Muscle of arm (tissue), 12 donors: ENCODE results near the gene UBL7. TPM values are rescaled to one million over a fixed set of nuclear protein-coding genes. Genes with fewer than 3 reads are reported as not detected.

Experiments used
- DNase-seq: peaks from one replicate; pipeline ENCODE4 v3.0.0-alpha.2; 2013
- polyA plus RNA-seq, 12 donors: library from polyadenylated mRNA; unstranded; fragments of 120-200 nt; gene quantifications; one replicate each; pipeline ENCODE4 v1.2.1, GENCODE V29; 2013; ENCODE audit not compliant: insufficient read length in 12 of 12

Gene UBL7
- polyA plus RNA-seq, 12 donors, result 24.7 to 45.8 (median 32.4) TPM; not detected in 1

DNA sequence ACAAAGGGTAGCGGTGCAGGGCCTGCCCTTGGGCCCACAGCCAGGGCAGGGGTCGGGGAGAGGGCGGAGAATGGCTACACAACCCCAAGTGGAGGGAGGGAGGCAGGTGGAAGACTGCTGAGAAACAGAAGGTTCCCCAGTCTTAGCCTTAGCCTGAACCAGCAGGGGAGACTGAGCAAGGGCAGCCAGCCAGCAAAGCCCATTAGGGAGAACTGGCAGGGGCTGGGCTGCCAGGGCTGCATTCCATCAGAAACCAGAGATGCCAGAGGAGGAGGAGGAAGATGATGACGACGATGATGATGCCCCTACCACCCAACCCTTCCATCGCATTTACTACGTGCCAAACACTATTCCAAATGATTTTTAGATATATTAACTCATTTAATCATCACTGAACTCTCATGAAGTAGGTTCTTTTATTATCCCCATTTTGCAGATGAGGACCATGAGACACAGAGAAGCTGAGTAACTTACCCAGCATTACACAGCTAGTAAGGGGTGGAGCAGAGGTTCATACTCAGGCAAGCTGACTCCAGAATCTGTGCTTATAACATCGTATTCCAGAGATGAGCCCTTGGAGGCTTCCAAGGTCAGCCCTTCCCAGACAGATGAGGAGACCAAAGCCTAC is 35.9 kb downstream of the UBL7 start:
- no peak for DNase-seq

DNA sequence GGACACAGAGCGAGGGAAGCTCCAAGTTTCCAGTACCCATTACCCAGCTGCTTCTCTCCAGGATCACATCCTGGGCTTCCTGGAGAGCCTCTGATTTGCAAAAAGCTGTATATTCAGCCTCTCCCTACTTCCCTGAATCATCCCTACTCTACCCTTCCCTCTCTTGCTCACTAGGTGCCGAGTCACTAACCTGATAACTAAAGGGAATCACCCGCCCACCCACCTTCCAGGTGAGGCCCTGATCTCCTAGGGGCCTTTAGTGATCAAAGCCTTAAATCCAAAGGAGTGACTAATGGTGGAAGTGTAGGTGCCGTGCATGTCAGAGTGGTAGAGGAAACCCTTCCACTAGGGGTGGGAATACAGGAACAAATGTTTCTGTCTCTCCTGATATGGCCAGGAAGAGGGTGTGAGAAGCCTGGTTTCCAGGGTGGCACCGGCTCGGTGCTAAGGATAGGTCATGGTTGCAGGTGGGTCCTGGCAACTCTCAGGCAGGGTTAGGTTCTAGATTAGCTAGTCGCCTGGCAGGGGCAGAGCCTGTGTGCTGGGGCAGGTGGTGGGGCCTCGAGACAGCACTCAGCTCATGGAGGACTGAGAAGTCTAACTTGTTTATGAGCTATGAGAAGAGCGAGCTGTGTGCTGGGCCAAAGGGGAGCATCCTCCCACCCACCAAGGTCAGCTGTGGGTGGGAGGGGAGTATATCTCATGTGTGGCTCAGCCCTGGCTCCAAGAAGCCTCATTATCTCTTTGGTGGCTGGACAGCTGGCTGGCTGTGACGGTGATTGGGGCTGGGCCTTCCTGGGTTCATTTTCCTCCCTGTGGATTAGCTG is 37.3 kb downstream of the UBL7 start:
- DNase-seq, result no peak

DNA sequence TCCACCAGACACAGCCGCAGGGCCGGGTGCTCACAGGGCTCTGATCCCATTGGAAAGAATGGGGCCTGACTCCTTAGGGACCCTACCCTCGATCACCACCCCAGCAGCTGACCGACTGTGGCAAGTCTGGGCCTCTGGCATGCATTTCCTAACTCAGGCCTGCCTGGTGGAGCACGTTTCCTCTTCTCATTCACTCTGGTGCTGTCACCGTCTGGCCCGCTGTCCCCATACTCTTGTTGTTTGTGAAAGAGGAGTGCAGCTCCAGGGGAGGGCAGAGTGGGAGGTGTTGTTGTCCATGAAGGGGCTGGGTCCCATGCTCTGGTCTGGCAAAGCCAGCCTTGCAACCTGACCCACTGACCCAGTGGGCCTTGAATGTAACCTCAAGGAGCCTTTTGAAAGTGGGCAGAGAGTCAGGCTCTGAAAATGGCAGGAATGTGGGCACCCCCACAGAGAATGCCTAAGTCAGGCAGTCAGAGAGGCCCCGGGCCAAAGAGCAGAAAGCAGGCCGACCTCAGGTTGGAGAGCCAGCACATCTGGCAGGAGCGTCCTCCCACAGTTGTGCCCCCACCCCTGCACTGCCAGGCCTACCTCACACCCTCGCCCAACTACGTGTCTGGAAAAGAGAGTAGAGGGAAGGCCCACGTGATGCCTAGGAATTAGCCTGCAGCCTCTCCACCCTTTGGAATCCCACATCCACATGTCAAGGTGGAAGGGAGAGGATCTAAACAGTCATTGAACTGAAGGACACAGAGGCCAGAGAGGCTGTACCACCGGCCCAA is 38.1 kb downstream of the UBL7 start:
- no peak for DNase-seq

DNA sequence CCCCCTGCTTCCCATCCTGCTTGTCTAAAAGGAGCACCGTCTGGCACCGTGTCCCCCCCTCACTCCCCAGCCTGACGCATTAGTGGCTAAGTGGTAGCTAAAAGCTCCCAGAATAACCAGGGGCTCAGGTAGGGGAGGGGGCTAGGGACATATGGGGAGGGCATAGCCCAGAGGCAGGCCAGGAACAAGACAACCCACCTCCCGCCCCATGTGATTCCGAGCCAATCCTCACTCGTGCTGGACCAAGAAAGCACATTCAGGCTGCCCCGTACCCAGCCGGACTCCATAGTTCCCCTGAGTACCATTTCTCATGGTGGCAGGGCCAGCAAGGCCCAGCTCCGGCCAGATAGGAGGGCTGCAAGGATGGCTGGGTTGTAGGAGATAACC is 38.7 kb downstream of the UBL7 start:
- DNase-seq, result no peak

DNA sequence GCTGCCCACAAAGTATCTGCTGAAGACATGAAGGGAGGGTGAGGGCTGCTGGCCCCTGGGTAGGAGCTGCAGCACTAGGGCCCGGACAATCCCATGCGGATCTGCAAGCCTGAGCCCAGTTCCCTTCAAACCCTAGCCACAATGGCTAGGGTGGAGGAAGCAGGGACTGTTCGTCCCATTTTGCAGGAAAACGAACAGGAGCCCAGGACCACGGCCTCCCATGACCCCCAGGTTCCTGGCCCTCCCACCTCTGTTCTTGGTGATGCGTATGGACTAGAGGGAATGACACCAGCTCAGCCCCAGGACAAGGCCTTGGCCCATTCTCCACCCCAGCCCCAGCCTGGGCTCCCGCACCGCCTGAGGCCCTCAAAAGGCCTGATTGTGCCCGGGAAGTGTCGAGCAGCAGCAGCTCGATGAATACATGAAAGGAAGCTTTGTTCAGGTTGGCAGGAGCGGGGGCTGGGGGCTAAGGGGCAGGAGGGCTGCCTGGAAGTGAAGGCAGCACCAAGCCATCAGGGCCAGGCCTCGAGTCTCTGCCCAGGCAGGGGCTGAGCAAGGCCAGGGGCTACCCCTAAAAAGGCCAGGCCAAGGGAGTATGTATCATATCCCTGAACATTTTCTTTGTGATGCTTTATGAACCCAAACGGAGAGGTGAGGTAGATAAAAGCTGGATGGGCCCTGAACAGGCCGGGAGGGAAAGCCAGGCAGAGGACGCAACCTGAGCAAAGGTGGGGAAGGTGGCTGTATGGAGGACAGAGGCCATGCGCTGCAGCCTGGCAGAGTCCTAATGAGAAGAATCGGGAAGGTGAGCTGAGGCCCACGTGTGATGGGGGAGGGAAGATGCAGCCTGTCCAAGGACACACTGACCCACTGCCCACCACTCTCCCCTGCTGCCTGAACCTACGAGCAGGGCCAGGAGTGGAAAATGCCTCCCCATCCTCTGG is 39.4 kb downstream of the UBL7 start:
- no peak for DNase-seq

DNA sequence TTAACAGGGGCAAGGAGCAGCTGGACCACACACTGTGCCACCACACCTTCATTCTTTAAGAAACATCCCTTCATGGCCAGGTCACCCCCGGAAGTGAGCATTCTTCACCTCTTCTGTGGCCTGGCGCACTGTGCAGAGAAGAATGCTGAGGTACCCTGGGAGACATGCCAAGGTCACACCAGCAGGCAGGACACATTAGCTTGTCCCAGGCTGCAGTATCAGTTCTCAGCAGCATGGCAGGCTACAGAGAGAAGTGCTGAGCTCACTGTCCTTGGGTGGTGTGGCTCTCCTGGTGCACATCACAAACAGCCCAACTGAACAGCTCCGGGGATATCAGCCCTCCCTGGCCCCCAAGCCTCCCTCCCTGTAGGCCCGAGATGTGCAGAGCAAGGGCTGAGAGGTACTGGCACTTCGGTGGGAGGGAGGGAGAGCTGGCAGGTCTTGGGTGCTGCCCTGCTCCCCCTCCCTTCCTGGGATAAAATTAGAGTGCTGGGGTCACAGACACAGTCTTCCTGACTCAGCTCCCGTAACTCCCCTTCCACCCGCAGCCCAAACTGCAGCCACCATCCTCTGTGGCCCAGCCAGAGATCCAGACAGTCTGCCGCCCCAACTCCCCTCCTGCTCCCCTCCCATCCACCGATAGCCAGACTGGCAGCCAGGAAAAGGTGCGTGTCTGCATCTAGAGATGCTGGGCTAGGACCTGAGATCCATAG is 40.6 kb downstream of the UBL7 start:
- no peak for DNase-seq

DNA sequence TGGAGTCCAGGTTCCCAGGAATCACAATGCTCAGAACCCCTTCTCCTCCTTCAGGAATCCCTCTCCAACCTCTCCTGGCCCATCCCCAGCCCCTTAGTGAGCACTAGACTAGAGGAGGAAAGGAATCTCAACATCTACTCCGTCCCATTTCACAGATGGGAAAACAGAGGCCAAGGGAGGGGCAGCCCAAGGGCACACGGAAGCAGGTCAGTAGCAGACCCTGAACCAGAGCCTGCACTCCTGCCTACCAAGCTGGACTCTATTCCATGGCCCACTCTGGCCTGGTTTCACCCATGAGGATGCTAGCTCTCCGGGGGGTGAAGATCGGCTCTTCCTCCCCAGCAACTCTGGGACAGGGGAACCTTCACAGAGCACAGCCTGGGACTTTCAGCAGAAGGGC is 41.5 kb downstream of the UBL7 start:
- DNase-seq, result no peak

DNA sequence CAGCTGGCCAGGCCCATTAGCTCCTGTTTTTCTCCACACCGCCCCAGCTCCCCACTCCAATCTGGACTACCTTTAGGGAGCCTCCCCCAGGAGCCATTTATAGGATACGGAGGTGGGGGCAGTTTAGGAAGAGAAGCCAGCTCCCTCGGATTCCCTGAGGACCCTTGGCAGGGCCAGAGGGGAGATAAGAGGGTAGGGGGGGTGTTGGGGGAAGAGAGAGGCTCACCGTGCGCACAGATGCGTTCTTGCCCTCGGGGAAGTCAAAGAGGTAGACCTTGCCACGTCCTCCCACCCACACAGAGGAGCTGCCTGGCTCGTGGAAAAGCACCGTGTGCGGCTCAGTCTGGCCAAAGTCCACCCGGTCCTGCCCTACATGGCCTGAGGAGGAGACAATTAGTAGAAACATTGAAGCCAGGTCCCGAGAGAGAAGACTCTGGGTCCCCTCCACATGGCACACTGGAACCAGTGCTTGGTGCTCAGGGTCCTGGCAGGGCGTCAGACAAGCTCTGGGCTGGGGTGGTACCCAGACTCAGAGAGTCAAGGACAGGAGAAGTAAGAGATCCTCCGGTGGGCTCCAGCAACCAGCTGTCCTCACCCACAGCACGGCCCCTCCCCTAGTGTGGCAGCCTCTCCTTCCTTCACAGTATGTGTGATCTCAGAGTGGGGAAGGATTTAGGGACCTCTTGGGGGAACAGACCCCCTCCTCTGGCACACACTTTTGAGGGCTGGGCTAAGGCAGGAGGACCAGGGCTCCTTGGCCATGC is 42.2 kb downstream of the UBL7 start:
- no peak for DNase-seq

DNA sequence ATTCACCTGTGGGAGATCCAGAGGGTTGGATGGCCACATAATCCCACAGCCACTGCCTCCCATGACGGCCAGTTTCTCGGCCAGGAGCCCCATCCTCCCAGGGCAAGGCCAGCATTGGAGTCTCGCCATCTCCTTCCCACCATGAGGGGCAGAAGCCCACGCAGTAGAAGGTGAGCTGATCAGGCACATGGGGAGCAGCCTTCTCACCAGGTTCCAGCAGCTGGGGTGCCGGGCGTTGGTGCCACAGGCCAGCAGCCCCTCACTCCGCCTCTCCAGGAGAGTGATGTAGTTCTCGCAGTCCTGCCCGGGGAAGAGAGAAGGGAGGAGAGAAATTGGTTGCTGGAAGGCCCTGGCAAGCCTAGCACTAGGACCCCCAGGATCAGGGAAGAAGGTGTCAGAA is 43.3 kb downstream of the UBL7 start:
- no peak for DNase-seq

DNA sequence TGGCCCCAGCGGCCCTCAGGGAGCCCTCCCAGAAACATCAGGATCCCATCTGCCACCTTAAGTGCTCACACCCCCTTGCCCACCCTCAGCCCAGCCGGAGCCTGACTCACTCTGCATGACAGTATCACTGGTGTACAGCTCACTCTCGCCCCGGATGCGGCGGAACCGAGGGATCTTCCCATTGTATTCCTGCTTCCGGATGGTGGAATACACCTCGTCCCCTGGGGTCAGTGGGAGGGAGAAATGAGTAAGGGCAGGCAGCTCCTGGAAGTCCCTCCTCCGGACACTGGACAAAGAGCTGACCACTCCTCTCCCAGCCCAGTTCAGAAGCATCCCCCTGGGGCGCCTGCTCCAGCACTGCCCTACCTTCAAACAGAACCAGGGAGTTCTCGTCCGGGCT is 43.7 kb downstream of the UBL7 start:
- DNase-seq, result peak; percentile 44

DNA sequence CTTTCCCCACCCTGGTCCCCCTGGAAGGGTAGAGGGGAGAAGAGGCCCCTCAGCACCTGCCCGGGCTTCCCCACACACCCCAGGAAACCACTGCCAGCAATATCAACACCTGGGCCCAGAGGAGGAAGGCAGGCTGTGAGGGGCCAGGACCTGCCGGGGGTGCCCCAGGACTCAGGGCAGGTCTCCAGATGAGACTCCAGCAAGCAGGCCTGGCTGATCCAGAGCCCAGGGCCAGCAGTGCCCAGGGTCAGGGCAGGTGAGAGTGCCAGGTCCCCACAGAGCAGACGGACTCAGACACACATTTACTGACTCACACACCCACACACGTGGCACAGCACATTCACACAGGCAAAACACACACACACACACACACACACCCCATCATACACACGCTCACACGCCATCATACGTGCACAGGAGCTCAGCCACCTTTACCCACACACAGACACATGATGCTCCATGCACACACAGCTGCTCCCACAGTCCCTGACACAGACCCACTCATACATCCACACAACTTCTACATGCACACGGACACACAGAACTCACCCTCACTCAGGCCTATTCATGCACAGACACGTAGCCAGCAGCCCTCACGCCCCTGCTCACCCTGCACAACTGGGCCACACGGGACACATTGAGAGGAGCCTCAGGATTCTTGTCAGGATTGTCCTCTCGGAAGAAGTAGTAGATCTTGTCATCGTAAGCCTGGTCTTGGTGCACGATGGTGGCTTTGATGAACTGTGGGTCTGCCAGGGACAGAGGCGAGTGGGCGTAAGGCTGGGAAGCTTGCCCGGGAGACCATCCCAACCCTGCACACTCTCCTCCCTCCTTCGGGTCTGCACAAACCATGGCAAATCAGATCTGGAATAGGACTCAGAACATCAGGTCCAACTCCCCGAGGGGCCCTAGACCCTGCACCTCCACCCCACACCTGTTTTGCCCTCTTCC is 44.7 kb downstream of the UBL7 start:
- DNase-seq, result no peak

DNA sequence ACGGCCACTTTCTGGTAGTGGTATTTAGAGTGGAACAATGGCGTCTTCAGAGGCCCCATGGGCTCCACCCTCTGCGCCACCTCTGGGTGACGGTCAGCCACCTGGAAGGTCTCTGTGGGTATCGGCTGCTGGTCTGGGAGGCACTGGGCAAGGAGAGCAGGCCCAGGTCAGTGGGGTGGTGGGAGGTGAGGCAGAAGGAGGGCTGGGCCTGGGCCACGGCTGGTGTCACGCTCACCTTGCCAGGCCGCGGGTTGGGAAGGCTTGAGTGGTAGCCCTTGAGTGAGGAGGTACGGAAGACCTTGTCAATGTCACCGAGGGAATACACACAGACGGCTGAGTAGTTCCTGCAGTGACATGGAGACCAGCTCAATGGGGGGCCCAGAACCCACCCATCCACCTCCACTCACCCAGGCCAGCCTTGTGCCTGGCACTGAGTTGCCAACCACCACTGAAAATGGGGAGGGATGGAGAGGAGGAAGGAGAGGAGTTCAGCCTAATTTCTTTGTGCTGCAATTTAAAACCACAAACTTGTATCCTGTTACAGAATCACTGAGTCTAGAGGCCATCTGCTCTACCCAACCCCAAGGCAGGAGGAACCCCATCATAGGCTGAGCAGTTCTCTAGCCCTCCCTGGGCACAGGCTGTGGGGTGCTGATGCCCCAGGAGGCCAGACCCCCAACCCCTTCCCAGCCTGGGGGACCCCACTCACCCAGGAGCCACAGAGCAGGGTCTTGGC is 46.2 kb downstream of the UBL7 start:
- DNase-seq, result no peak

DNA sequence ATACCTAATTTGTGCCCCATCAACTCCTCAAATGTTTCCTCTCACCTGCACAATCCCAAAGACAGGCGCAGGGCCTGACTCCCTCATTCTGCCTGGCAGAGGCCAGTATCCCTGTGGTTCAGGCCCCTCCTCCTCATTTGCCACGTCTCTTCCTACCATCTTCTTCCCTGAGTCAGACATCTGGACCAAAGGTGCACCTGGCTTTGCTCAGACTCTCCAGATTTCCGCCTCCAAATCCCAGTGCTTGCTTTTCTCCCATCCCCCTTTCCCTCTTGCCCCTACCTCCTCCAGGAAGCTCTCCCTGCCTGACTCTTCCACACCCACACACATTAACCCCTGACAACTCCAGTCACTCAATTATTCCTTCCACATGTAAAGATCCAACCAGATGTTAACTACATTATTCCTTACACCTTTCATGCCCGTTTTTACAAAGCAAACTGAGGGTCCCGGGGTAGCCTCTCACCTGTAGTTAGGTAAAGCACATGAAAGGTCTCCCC is 46.8 kb downstream of the UBL7 start:
- no peak for DNase-seq

DNA sequence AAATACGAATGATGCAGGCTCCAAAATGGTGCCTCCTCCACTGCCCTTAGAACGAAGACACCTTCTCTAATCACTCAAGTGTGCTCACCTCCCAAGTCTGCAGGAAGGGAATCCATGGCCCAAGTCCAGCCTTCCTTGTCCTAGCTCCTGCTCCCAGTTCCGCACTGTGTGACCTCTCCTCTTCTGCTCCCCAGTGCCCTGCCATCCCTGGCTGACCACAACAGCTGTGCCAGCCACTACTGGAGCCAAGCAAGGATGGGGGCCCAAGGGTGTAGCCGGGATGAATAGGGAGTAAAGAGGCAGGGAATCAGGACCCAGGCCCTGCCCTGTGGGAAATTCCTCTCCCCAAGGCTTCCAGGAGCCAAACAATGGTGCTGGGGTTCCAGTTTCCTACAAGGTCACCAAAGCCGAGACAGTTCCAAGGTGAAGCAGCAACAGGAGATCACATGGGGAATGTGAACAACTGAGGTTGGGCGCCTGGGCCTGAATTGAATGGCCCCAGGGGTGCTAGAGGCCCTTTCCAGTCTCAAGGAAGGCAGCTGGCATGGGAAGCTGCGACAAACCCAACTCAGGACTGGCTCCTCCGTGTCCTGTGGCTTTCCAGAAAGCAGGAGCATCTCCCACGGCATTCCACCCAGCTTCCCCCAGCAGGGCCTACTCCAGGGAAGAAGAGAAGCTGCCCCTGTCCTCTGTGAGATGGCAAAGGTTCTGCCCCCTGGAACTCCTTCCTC is 47.4 kb downstream of the UBL7 start:
- DNase-seq, result no peak

DNA sequence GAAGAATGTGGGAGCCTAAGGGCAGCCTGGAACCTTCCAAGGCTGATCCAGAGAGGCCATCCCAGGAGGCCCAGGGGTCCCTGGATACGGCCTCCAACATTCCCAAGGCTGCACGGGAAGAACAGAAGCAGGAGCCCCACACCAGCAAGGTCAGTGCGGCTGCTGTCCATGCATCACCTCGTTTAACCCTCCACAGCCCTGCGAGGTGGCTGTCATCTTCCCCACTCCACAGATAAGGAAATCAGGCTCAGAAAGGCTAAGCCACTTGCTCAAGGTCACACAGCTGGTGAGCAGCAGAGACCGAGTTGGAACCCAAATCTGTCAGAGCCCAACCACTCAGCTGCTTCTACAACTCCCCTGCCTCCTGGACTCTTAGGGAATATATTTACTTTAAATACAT is 48.8 kb downstream of the UBL7 start:
- no peak for DNase-seq

DNA sequence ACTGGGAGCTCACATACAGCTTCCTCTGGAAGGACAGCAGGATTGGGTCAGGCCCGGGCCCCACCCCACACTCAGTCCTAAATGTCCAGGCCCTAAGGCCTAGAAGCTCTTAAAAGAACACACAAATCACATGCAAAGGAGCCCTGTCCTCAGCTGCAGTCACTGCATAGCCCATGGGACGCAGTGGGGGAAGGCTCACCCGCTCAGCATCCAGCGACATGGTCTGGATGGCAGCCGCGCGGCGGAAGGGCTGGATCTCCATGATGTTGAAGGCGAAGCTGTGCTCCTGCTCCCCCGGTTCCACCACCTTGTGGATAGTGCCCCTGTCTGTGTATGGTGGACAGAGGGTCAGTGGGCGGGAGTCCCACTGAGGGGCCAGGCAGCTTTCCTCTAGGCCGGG is 49.3 kb downstream of the UBL7 start:
- DNase-seq, result no peak

DNA sequence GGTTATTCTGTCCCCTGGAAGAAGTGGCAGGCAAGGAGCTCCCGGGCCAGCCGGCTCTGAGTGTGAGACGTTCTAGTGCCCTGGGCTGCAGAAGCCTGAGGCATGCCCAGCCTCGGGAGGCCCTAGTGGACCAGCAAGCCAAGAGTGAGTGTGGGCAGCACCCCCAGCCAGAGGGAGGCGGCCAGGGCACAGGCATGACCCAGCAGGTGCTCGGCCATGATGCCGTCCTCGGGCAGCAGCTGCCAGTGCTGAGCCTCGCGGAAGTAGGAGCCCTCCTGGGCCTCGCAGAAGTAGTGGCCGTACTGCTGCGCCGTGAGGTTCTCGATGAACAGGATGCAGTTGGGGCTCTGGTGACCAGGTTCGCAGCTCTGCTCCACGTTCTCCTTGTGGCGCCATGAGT is 50.5 kb downstream of the UBL7 start:
- DNase-seq, result no peak
